UCSD-AML1 (cell line): ENCODE data around the gene CTNND2.

Experiments
- DNase-seq: peaks from one replicate; lab custom pipeline; 2025; ENCODE audit not compliant: unreplicated experiment; lab: John Stamatoyannopoulos, UW

Gene CTNND2

DNA sequence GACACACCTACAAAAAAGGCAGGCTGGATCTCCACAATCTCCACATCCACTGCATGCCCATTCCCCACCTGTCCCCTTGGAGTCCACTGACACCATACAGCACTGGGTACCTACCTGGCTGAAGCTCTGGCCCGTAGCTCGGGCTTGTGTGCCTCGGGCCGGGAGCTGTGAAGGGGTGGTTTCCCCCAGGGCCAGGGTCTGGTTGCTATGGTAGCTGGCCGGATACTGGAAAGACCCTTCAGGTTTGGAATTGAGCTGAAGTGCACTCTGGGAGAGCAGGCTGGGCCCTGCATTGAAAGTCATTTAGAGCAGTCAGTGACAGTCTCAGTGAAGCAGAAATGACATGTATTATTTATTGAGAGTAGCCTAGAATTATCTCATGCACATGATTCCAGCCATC, 507.3 kb downstream of the CTNND2 start:
- DNase-seq = no peak

DNA sequence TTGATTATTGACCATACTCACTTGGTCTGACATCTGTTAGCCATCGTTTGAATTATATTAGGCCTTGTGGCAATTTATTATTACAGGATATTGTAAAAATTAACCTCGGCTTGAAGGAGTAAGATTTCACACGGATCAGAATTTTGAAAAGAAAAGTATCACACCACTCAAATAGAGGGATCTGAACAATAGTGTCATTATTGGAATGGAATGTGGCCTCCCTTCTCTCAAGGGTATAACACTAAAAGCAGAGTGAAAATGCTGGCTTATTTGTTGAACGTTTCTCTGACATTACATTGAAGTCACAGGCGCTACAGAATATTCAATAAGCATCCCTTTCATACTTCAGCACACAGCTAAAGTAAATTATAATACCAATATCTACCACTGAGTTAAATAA, 509.3 kb downstream of the CTNND2 start:
- no peak for DNase-seq

DNA sequence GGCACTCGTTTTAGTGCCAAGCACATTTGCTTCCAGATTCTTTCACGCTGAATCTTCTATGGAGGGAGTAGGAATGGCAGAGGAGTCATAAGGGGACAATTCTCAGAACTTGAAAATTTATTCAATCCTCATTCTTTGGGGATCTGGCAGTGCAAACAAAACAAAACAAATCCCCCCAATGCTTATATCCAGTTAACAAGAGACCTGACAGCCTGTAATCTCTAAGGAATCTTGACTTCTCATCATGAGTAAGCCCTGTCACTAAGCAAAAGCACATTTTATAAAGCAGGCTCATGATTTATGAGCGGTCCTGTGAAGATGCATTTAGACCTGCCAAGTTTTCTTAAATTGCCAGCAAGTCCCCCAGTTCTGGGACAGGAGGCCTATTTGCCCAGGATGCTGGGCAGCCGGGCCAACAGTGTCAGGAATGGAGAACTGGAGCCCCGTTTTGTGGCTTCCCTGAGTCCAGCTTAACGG, 513.9 kb downstream of the CTNND2 start:
- no peak for DNase-seq

DNA sequence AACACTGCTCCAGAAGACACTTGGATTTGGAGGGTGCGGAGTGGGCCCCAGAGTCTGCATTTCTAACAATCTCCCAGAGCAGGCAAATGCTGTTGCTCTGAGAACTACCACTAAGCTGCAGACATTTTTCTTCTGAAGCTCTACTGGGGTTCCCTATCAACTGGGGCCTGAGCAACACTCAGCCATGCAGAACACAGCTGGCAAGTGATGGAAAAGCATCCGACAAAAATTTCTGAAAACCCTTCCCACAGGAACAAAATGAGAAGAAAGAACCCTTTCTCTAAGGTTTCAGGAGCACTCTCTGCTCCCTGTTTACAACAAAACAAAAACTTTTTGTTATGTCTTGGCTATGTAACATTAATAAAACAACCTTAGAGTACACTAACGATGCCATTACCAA, 516.9 kb downstream of the CTNND2 start:
- DNase-seq = no peak

DNA sequence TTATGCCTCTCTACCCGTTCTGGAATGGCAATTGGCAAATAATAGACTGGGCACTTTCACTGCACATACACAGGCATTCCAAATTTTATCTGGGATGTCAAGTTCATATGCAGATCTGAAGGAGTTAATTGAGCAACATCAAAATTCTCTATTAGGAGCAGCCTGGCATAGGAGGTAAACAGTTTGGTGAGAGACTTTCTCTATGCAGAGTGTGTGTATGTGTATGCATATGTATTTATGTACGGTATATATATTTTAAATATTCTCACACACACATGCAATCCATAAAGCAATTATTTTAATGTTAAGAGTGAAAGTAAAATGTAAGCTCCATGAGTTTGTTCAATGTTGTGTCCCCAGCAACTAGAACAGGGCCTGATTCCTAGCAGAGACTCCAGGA, 517.8 kb downstream of the CTNND2 start:
- no peak for DNase-seq

DNA sequence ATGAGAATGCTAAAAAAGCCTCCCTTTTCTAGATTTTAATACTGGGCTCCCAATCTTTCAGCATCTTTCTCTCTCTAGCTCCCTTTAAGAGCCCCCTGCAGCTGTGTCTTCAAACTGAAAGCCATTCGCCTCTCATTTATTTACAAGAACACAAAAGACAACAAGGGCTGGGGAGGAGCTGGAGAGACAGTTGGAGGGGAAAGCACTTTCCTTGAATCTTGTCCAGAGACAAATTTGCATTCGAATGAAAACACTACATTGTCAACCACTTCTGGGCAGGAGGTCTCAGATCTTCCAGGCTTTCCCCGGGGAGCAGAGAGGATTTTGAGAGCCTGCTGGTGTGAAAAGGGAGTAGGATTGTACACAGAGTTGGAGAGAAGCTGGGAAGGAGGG, 518.3 kb downstream of the CTNND2 start:
- no peak for DNase-seq

DNA sequence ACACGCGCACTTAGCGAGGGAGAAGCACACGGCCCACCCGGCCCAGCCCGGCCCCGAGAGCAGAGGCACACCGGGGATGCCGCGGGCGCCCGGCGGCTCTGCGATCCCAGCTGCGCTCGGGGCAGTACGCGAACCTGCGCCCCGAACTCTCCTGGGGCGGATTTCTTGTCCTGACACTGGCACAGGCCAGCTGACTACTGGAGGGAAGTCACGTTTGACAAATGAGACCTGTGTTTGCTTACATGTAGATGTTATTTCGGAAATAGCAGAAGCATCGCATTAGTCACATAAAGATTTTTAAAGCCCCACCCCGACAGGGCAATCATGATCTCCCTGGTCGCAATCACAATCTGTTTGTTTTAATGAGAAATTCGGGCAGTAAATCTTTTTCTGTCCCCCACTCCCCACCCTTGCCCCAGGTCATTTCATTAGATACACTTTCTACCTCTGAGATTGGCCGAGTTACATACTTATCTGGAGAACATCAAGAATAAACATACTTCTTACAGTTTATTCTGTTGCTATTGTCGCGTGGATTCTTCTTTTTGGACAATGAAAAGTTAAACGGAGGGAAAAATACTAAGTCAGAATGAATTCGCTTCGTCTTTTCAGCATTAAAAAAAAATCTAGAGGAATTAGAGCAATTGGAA, 518.9 kb downstream of the CTNND2 start:
- DNase-seq = no peak

DNA sequence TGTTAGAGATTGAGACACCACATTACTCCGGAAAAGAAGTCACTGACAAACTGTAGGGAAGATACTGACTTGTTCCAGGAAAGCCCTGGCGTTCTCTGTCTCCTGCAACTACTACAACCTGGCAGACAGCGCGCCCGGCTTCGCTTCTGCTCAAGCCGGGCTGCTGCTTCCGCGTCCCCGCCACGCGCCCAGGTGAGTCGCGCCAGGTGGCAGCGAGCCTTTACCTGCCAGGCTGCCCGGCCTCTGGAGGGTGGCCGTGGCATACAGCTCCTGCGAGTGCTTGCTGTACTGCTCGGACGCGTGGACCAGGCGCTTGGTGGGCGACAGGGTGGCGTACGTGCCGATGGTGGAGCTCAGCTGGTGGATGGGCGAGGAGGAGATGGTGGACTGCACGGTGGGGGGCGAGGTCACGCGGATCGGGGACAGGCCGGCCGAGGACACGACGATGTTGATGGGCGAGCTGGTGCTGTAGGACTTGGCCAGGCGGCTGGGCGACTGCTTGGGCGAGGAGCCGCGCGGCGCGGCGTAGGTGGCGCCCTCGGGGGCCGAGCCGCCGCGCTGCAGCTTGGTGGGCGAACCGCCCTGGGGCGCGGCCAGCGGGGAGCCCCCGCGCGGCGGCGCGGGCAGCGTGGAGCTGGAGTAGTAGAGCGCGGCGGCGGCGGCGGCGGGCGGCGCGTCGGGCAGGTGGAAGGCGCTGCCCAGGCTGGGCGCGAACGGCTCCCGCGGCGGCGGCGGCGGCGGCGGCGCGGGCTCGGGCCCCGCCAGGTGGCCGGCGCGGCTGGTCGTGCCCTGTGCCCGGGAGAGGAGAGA, 519.6 kb downstream of the CTNND2 start:
- no peak for DNase-seq

DNA sequence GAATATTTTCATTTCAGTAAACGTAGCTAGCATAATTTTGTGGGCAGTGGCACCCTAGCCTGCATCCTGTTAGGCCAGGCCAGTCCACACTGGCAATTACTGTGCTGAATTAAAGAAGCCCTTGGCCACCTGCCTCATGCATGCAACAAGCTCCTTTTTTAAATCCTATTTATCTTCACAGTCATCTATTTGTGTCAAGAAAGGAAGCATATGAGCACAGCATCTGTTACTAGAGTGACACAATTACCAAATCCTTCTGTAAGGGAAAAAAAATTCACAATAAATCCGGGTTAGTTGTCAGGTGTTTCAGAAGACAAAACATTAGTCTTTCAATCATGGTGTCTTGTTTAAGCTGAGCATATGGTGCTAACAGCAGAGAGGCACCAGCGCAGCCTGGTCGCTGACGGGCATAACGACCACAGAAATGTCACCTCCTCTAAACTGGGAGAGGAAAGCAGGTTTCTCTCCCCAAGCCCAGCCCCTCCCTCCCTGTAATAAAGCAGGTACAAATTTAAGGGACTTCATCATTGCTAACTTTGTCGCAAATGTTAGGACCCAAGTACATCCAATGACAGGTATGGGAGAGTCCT, 520.6 kb downstream of the CTNND2 start:
- DNase-seq = no peak

DNA sequence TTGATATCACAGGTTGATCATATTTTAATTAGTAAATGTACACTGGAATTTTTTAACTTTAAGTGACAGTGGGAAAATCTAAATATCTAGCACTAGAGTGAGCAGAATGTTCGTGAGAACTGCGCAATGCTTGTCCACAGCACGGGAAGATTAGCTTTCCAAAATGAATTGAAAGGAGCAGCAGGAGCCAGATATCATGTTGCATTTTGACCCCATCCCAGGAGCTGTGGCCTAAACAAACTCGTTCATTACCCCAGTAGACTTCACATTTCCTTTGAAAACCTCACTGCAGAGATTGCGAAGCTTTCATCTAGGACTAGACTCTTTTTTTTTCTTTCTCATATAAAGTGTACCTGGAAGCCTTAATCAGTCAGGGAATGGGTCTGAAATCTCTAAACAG, 525.8 kb downstream of the CTNND2 start:
- no peak for DNase-seq

DNA sequence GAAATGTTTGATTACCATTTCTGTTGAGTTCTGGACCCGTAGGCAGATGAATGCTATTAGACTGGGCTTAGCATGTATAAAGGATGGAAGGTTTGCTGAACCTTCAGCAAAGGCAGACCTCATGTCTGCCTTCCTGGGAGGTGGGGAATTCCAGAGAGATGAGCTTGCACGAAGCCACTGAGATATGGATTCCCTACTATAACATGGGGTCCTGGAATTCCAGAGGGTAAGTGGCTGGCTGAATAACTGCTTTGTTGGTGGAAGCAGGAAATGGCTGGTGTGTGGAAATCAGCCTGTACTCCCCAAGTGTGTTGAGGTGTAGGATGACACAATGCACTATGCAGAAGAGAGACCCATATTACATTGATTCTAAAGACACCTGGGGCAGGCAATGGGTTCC, 526.4 kb downstream of the CTNND2 start:
- DNase-seq = no peak

DNA sequence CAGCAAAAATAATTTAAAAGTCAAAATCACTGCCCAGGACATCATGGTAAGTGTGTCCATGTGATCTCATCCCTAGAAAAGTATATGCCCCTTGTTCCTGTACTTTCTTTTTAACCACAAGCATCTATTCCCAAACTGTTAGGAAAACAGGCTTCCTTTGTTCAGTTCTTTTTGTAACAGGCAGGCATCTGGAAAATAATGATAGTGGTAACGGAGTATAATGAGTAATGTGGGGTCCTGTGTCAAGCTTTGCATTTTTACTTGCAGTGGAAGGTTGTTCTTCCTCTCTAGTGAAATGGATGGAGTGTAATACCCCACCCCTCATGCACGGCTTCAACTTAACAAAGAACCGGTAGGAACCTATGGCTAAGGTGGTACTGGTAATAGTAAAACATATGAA, 532.1 kb downstream of the CTNND2 start:
- no peak for DNase-seq

DNA sequence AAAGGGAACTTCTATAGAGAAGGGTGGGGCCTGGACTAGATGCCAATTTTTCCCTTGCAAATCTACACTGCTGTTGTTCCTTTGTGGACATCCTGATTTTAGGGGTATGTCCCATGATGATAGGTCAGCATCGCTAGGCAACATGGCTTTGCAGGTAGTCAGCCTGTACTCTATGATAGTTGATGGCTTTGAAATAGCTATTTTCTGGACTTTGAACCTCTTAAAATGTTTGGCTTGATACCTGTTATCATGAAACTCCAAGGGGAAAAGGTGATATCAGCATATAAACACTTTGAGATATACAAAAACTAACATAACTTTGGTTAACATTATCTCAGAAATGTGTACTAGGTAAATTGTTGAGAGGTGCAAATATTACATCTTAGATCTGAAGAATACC, 533.2 kb downstream of the CTNND2 start:
- DNase-seq = no peak

DNA sequence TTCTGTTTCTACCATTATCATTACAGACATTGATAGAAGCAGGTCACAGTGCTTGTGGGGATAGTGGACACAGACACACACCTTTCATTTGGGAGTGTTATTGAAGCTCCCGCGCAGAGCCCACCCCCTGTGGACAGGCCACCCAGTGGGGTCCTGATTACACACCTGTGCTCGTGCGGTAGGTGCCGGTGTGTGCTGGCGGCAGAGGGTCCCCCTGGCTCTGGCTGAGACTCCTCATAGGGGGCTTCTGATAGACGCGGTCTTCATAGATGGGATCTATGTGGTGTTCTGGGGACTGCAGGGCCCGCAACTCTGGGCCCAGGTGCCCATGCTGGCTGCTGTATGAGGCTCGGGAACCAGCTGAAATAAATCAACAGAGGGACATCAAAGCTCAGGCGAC, 539.7 kb downstream of the CTNND2 start:
- no peak for DNase-seq

DNA sequence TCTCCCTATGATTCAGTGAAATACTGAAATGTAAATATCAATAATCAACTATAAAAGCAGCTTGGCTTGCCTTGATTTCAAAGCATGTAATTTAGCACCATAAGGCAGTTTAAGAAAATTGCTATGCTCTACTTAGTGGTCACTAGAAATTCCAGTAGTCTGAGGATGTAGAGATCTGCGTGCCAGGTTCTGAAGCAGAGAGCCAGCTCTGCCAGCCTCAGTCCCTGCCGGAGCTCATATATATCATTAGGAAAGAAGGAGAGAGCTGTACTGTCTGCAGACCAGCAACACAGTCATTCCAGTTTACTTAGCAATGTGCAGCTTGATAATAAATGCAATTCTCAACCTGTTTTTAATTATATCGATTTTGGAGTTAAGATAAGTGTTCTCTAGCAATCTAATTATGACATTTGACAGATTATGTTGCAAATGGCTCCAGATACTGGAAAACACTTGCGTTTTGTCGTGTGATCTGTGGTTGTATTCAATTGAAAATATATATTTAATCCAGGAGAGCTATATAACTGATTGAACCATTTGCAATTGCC, 540.5 kb downstream of the CTNND2 start:
- no peak for DNase-seq

DNA sequence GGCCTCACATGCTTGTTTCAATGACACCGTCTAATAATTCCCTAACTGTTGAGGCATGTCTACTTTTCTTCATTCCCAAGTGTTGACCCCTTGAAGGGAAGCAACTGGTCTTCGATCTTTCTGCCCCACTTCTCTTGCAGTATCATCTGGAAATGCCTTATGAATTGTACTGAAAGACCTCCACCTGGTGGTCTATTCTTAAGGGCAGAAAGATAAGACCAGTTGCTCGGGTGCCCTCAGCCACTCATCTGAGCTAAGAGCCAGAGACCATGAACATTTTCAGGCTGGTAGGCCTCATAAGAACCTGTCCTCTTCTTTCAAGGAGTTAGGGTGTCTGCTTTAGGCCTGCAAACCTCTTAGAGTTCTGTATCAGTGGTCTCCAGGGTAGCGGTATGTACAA, 542.5 kb downstream of the CTNND2 start:
- no peak for DNase-seq

DNA sequence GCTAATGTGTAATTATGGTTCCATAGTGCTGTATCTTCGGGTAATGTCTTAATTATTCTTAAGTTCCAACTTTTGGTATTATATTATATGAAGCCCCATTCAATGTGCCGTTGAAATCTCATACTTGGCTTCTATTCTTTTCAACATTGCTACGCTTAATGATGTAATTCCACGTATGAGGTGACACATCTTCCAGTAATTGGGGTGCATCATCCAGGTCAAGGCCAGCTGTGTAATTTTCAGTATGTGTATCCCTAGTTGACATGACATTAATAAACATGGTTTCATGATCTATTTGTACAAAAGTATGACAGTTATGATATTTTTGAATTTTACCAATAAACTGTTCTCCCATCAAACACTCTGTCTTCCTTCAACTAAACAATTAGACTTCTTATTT, 546.3 kb downstream of the CTNND2 start:
- DNase-seq = no peak

DNA sequence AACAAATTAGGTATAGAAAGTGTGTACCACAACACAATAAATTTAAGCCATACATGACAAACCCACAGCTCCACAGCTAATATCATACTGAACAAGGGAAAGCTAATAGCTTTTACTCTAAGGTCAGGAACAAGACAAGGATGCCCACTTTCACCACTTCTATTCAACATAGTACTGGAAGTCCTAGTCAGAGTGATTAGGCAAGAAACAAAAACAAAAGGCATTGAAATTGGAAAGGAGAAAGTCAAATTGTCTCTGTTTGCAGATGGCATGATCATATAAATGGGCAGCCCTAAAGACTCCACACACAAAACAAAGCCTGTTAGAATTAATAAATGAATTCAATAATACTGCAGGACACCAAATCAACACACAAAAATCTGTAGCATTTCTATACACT, 548.8 kb downstream of the CTNND2 start:
- no peak for DNase-seq

DNA sequence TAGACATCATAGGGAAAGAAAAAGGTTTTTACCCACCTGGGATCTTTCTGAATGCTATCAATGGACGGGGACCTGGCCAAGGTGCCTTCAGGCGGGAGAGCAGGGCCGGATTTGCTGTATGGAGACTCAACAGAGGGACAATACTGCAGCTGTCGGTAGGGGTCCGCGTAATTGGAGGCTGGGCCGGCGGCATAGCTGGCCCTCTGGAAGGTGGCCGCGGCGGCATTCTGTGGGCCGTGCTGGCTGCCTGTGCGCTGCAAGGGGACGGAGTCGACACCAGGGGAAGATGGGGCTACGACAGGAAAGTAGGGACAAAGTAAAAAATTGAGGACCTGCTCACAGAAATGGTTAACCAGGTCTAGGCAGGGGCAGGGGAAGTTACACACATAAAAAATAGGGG, 557.9 kb downstream of the CTNND2 start:
- DNase-seq = no peak

DNA sequence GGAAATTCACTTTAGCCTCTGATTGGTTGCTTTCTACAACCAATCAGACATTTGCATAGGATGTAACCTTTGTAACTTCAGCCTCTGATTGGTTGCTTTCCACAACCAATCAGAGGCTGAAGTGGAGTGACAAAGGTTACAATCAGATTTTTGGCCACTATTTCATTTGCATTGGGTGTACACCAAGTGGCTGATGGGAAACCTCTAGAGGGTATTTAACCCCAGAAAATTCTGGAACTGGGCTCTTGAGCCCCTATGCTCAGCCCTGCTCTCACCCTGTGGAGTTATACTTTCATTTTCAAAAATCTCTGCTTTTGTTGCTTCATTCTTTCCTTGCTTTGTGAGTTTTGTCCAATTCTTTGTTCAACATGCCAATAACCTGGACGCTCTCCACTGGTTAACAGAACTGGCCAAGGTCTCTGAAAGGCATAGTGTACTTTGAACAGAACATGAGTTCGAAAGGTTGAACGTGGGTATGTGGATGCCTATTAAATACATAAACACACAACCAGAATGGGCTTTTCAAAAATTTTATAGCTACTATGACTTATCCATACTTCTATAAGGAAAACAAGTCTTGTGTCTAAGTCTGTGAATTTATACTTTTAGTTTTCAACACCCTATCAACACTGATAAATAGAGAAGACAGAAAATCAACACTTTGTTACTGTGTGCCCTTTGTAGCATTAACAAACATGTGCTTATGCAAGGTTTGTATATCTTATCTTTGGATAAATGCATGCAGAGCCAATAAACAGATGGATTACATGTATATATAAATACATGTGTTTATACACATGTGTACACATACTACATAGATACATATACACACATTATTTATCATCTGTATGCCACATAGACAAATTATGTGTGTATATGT, 568.1 kb downstream of the CTNND2 start:
- DNase-seq = no peak

DNA sequence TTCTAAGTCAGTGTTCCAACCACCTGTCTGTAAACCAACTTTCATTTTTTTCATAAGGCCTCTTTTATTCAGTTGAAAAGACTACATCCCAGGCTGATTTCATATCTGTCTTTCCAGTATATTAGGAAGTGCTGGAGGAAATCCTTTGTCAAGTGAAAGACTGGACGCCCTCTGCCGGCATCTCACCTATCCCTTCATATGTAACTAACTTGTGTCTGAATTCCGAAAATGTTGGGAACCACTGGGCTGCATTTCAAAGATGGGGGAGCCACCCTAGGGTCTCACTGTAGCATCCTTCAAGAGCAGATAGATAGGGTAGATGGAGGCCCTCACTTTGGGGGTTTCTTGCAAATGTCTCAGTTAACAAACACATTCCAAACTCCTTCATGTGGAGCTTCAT, 569.8 kb downstream of the CTNND2 start:
- DNase-seq = no peak
